NCI-H82 (cell line): Measurements from ENCODE around the gene NFAT5.
A peak's percentile ranks its signal among the peaks of the same experiment; 100 is the strongest.

Experiments
- DNase-seq: peaks from one replicate; lab custom pipeline; 2025; lab: John Stamatoyannopoulos, UW

The NFAT5 gene

DNA sequence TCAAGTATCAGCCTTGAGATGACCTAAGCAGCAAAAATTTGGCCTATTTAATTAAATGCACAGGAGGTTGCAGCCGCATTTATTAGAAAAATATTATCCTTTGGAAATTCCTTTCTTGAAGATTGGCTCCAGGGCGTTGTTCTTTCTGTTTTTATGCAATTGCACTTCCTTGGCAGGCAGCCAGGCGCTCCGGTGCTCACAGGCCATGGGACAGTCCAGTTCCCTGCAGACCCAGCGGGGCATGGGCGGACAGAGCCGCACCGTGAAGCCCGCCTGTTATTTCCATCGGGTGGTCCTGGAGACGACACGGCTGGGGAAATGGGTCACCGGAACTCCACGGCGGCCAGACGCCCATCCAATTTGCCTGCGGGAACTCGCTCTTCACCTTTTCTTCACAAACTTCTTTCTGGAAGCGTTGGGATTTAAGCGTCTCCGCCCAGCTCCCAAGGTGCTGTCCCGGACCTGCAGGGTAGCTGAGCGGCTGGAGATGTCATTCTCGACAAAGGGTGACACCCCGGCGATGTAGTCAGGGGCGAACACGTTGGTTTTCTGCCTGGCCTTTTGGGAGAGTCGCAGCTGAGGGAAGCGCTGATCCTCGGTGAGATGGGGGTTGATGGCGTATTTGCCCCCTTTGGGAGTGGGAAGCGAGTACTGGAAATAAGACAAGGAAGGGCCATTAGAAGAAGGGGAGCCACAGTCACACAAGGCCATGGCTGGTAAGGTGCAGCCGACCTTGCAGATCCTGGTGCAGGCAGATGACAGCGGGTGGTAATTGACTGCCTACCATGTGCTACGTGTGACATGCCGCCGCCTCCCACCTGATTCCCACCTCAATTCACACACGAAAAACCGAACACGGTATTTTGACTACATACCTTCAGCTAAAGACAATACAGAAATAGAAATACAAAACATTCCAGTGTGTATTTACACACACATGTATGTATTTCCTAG lies 176.5 kb downstream of the NFAT5 start:
- DNase-seq, result no peak

DNA sequence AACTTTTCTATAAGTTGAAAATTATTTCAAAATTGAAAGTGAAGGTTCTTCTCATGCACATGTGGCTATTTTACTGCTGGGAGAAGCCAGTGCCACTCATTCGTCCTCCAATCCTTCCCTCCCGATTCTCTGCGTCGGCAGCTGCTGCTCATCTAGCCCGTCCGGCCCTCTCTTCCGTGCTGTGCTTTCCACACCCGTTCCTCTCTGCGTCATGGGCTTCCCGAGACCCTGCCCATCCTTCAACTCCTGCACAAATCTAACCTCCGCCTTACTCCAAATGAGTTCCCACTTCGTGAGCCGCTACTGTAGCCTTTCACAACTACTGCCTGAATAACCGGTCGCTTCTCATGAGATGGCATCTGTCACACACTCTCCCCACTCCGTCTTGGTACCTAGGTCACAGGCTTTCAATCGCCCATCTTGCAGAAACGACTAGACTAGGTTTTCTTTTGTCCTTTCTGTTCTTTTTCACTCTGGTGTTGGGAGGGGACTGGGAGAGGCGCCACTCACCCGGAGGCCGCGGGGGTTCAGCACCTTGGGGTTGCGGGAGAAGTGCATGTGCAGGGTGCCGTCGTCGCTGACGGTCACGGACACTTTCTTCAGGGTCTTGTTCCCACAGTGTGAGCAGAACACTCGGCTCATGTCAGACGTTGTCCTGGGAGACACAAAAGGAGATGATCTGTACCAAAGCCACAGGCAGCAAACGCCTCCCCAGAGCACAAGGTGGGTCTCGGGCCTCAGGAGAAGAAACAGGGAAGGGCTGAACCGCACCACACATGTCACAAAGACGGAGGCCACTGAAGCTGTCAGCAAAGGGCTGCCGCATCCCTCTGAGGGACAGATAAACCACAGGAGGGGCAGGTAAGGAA lies 178.8 kb downstream of the NFAT5 start:
- no peak for DNase-seq

DNA sequence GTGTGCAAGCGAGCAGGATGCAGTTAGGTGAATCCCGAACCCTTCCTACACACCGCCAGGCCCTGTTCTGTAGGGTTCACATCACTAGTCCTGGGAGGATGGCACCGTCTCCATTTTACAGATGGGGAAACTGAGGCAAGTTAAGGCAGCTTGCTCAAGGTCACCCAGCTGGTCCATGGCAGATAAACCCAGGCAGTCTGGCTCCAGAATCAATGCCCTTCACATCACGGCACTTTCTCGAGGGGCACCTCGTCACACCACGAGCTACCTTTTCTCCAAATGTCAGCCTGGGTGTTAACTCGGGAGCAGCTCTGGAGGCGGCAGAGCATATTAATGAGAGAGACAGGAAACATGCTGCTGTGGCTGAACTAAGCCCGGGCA lies 179.5 kb downstream of the NFAT5 start:
- DNase-seq, result no peak

DNA sequence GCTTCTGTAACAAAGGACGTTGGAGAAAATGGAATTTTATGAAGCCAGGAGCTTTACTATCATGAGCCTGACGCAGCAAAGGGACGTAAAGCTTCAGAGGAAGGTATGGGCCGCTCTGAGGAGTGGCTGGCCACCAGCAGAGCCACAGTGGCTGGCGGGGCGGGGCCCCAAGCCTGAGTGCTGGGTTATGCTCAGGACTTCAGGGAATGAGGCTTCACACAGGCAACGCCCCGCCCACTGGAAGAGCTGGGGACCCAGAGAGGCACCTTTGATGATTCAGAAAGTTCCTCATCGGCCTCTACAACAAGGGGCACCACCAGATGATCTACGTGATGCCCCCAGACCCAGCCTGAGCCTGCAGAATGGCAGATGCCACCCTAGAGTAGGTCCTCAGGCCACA lies 180.2 kb downstream of the NFAT5 start:
- DNase-seq, result no peak

DNA sequence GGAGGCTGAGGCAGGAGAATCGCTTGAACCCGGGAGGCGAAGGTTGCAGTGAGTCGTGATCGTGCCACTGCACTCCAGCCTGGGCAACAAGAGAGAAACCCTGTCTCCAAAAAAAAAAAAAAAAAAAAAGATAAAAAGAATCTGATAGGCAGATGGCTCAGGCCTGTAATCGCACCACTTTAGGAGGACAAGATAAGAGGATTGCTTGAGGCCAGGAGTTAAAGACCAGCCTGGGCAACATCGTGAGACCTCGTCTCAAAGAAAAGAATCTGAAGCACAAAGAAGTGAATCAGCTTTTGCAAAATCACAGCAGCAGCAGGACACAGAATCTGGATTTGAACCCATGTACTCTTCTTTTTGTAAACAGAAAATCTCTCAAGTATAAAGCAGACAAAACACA lies 181.3 kb downstream of the NFAT5 start:
- peak; percentile 89 for DNase-seq

DNA sequence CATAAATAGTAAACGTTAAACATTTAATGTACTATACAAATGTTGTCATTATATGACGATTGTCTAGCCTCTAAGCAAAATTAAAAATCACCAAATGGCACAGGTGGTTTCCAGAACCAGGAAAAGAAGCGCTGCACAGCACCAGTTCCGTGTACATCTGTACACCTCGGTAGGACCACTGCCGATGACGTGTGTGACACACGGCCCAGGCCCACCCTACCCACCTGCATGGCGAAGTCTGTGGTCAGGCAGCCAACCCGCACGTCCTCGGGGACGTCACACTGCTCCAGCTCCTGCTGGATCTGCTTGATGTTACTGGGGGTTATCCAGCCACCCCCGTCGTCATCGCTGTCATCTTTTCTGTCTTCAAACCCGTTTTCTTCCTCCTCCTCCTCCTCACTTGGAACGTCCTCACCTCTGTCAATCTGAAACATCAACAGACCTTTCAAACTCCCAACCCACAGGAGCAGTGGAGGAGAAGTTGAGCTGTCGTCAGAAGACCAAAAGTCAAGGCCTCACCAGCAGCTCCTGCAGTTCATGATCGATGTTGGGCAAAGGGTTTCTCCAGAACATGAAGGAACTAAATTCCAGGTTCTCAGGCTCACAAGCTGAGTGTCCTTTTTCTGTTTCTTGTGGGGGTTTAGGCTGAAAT lies 183.1 kb downstream of the NFAT5 start:
- DNase-seq, result no peak

DNA sequence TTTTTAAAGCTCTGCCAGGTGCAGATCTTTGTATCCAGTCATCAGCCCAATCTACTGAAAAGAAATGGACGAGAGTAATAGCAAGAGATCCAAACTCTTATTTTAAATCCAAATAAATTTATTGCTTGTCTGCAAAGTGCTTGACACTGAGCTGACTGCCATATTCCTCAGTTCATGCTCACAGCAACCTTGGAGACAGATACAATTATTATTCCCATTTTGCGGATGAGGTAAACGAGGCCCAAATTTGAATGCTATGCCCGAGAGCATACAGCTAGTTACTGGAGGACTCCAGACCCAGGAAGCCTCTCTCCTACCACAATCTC lies 188.3 kb downstream of the NFAT5 start:
- DNase-seq, result no peak
